ENCODE results near the gene FLT4. TPM values are rescaled to one million over a fixed set of nuclear protein-coding genes. Genes with fewer than 3 reads are reported as not detected.

Gene FLT4
- total and polyA plus RNA-seq, 8 donors: 0.93 to 9.5 (median 3.1) TPM

GRCh38 chr5:180691046-180691445 is 41.6 kb upstream of the FLT4 start:
- 40 to 73% (median 53%) methylated on average over 6 of the region's 6 CpGs for WGBS, 5 donors
- no peak overlapping the region for H3K27ac ChIP-seq
- H3K4me3 ChIP-seq: no peak overlapping the region
- TF ChIP-seq EP300 (IDR thresholded peaks at IDR 0.05): no peak
- TF ChIP-seq POLR2A (IDR thresholded peaks at IDR 0.05): no peak
- TF ChIP-seq CTCF (IDR thresholded peaks at IDR 0.05): no peak
- TF ChIP-seq POLR2AphosphoS5 (IDR thresholded peaks at IDR 0.05): no peak
- no peak for DNase-seq
- peaks cover 0 to 50% (median 20%) of the 10 kb centered on the region in 3 donors for H3K27me3 ChIP-seq
- H3K9me3 ChIP-seq: peaks cover 0 to 13% (median 5%) of the 10 kb centered on the region in 4 donors
- intact Hi-C loops (cut with DNase I; ENCODE audit: low total_unique reads): no loop called here
- no peaks in the 10 kb centered on the region for H3K36me3 ChIP-seq
- no peaks in the 10 kb centered on the region for H3K4me1 ChIP-seq

GRCh38 chr5:180690562-180690961 is 41.2 kb upstream of the FLT4 start:
- Histone ChIP-seq H3K27me3 (peaks cover 0 to 54% (median 21%) of the 10 kb centered on the region in 3 donors), H3K36me3 (no peaks in the 10 kb centered on the region), H3K27ac (no peak overlapping the region), H3K4me1 (no peaks in the 10 kb centered on the region), H3K9me3 (peaks cover 0 to 9% (median under 1%) of the 10 kb centered on the region in 4 donors), H3K4me3 (no peak overlapping the region)
- 25 to 50% (median 41%) methylated on average over 5 to 6 of the region's 6 CpGs for WGBS, 5 donors
- no peak for TF ChIP-seq EP300 (IDR thresholded peaks at IDR 0.05)
- TF ChIP-seq POLR2A (IDR thresholded peaks at IDR 0.05): no peak
- no peak for DNase-seq
- intact Hi-C loops (cut with DNase I; ENCODE audit: low total_unique reads): no loop called here

- TF ChIP-seq CTCF (IDR thresholded peaks at IDR 0.05) (no peak), EP300 (IDR thresholded peaks at IDR 0.05) (no peak), POLR2AphosphoS5 (IDR thresholded peaks at IDR 0.05) (no peak), POLR2A (IDR thresholded peaks at IDR 0.05) (no peak)
- Histone ChIP-seq H3K9me3 (peaks cover 0 to under 1% (median 0%) of the 10 kb centered on the region in 4 donors), H3K4me1 (no peaks in the 10 kb centered on the region), H3K4me3 (no peak overlapping the region), H3K27ac (no peak overlapping the region), H3K27me3 (peaks cover 0 to 58% (median 22%) of the 10 kb centered on the region in 3 donors), H3K36me3 (no peaks in the 10 kb centered on the region)
- intact Hi-C loops (cut with DNase I; ENCODE audit: low total_unique reads): no loop called here
- DNase-seq: no peak
- 59 to 72% (median 70%) methylated on average over 7 of the region's 7 CpGs for WGBS, 5 donors
These were observed 40.4 kb upstream of the FLT4 start for GRCh38 chr5:180689775-180690174.

- no peak overlapping the region for H3K27ac ChIP-seq
- no peaks in the 10 kb centered on the region for H3K4me1 ChIP-seq
- TF ChIP-seq CTCF (IDR thresholded peaks at IDR 0.05) (no peak), EP300 (IDR thresholded peaks at IDR 0.05) (no peak), POLR2A (IDR thresholded peaks at IDR 0.05) (no peak), POLR2AphosphoS5 (IDR thresholded peaks at IDR 0.05) (no peak)
- DNase-seq: peak in 1 of 2 donors; percentile 36
- no peak overlapping the region for H3K4me3 ChIP-seq
- H3K27me3 ChIP-seq: peaks cover 0 to 64% (median 28%) of the 10 kb centered on the region in 3 donors
- intact Hi-C loops (cut with DNase I; ENCODE audit: low total_unique reads): no loop called here
- WGBS, 5 donors: 48 to 66% (median 61%) methylated on average over 13 of the region's 13 CpGs
- H3K36me3 ChIP-seq: no peaks in the 10 kb centered on the region
- H3K9me3 ChIP-seq: no peaks in the 10 kb centered on the region
These were observed 39.8 kb upstream of the FLT4 start for GRCh38 chr5:180689071-180689694.
